ENCODE data around the gene UBE2J1.

GRCh38 chr6:89287351-89288028 lies 65.0 kb downstream of the UBE2J1 start:
- TF ChIP-seq TARDBP (IDR thresholded peaks at IDR 0.05) (no peak), FOXA1 (IDR thresholded peaks at IDR 0.05) (no peak), FOXK2 (IDR thresholded peaks at IDR 0.05) (no peak), ARNT (IDR thresholded peaks at IDR 0.05) (no peak), L3MBTL2 (conservative IDR thresholded peaks at IDR 0.05) (no peak), BHLHE40 (IDR thresholded peaks at IDR 0.05; ENCODE audit: borderline replicate concordance) (no peak), HDGF (IDR thresholded peaks at IDR 0.05; ENCODE audit: borderline replicate concordance) (no peak)

All from HEK293T (cell line).